Nephron progenitor cell (in vitro differentiated cells): ENCODE measurements around the gene ERBB4.

Experiments used
- DNase-seq: peaks from one replicate; pipeline ENCODE4 v3.0.0; 2021
- H3K27ac Mint-ChIP-seq: 2 replicates; pipeline ENCODE4 v1.8.0; 2021; ENCODE audit warnings: mild to moderate bottlenecking, moderate library complexity, mixed read lengths
- H3K27me3 Mint-ChIP-seq: 2 replicates; pipeline ENCODE4 v1.8.0; 2021; ENCODE audit warnings: mild to moderate bottlenecking, low read depth, mixed read lengths; ENCODE audit not compliant: poor library complexity
- H3K36me3 Mint-ChIP-seq: 2 replicates; pipeline ENCODE4 v1.8.0; 2021; ENCODE audit warnings: low read depth, mixed read lengths
- H3K4me1 Mint-ChIP-seq: 2 replicates; pipeline ENCODE4 v1.8.0; 2021; ENCODE audit warnings: mixed read lengths
- H3K4me3 Mint-ChIP-seq: 2 replicates; pipeline ENCODE4 v1.8.0; 2021; ENCODE audit warnings: mild to moderate bottlenecking, moderate library complexity, mixed read lengths
- H3K9me3 Mint-ChIP-seq: 2 replicates; pipeline ENCODE4 v1.8.0; 2021; ENCODE audit warnings: mild to moderate bottlenecking, moderate library complexity, mixed read lengths
- TF ChIP-seq, protein P1 (sequence below): fragments of 200-600 bp; sonication (generic); IDR thresholded peaks from 2 replicates; pipeline ENCODE4 v1.5.0; 2021; ENCODE audit warnings: antibody characterized with exemption

Gene ERBB4

DNA sequence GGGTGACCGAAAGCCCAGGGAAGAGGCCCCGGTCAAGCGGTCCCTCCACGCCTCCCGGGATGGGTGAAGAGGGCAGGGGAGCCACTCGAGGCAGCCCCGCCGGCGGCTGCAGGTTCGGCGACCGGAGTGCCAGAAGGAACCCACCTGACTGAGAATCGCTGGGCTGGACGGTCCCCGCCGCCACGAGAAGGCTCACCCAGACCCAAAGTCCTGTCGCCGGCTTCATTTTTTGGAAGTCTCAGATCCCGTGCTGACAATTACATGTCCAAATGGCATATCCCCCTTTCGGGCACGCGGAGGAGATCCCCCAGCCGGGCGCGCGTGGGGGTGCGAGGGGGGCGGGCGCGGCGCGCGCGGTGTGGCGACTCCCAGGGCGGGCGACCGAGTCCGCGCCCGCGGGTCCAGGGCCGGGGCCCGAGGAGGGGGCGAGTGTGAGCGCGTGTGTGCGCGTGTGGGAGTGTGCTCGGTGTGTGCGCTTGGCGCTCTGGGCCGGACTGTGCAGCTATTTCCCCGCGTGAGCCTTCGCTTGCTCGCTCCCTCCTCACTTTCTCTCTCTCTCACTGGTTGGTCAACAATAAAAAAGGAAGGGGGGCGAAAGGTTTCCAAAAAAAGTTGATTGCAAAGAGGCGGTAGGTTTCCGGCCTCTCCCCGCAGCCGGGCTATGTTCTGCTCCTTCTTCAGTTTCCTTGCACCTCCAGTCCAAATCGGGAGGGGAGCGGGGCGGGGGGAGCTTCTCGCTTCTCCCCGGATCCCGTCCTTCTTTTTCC is at the start of gene ERBB4:
TSS of gene ERBB4 (minus strand) at position 498 of the 767 bp plus-strand sequence. CDS start at position 226, 272 bp downstream.
- peaks cover 97% of the 10 kb centered on the region for H3K27me3 Mint-ChIP-seq
- TF ChIP-seq, protein P1, sequence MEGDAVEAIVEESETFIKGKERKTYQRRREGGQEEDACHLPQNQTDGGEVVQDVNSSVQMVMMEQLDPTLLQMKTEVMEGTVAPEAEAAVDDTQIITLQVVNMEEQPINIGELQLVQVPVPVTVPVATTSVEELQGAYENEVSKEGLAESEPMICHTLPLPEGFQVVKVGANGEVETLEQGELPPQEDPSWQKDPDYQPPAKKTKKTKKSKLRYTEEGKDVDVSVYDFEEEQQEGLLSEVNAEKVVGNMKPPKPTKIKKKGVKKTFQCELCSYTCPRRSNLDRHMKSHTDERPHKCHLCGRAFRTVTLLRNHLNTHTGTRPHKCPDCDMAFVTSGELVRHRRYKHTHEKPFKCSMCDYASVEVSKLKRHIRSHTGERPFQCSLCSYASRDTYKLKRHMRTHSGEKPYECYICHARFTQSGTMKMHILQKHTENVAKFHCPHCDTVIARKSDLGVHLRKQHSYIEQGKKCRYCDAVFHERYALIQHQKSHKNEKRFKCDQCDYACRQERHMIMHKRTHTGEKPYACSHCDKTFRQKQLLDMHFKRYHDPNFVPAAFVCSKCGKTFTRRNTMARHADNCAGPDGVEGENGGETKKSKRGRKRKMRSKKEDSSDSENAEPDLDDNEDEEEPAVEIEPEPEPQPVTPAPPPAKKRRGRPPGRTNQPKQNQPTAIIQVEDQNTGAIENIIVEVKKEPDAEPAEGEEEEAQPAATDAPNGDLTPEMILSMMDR: no peak
- no peak within 1 kb of the TSS for H3K27ac Mint-ChIP-seq
- H3K36me3 Mint-ChIP-seq: no peaks in the 10 kb centered on the region
- no peaks in the 10 kb centered on the region for H3K9me3 Mint-ChIP-seq
- peak within 1 kb of the TSS; percentile 86 for H3K4me3 Mint-ChIP-seq
- peak; percentile 43 for DNase-seq
- peaks cover 19% of the 10 kb centered on the region for H3K4me1 Mint-ChIP-seq

DNA sequence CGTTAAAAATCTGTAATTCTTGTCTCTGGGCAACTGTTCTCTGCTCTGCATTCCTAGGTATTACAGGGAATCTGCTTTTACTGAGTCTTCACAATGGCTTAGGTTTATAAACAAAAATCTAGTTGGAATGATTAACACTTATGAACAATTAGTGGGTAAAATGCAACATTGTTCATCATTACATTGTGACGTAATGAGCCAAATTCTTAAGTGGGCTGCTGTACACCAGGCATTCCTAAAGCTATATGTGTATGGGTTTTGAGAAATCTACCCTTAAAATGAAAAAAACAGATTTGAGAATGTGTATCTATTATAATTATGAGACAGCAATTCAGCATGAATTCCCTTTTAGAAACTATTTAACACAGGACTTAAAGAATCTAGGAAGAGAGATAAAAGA is 41.5 kb upstream of the ERBB4 start:
- Mint-ChIP-seq H3K4me1 (no peaks in the 10 kb centered on the region), H3K9me3 (peaks cover 13% of the 10 kb centered on the region), H3K4me3 (no peak overlapping the region), H3K27ac (no peak overlapping the region), H3K27me3 (peaks cover 5% of the 10 kb centered on the region), H3K36me3 (no peaks in the 10 kb centered on the region)
- TF ChIP-seq, protein P1: no peak
- DNase-seq: no peak

DNA sequence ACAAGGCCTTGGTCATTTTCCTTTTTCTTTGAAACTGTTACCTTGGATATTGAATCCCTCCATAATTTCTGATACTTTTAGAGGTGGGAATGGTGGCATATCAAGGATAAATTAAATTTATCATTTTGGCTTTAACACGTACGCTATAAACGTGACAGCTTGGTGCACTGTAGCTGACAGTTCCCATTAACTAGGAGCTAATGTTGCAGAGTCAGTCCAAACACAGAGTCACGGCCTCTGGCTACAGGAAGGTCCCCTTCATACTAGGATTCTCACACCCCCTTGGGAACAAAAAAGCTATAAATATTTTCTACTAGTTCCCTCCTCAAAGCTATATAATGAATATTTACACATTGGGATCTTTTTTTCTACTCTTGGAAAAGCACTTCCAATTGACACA is 17.7 kb upstream of the ERBB4 start:
- Mint-ChIP-seq H3K36me3 (no peaks in the 10 kb centered on the region), H3K9me3 (no peaks in the 10 kb centered on the region), H3K27me3 (no peaks in the 10 kb centered on the region), H3K4me1 (no peaks in the 10 kb centered on the region), H3K4me3 (no peak overlapping the region), H3K27ac (no peak overlapping the region)
- no peak for DNase-seq
- TF ChIP-seq, protein P1: no peak

DNA sequence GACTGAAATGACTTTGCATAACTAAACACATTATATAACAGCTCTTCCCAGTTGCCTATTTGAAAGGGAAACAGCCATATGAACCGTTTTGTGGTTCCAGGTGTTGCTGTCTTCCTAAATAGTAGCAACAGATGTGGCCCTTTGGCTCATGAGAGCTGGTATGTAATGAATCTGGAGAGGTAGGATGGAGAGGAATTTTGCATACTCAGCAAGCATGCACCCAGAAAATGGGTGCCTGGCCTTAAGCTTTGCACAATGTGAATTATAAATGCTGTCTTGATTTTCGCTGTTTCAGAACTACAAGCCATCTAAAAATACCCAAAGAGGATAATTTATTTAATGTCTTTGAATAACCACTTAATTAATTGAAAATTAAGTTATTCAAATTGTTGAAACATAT is 15.6 kb upstream of the ERBB4 start:
- H3K36me3 Mint-ChIP-seq: no peaks in the 10 kb centered on the region

DNA sequence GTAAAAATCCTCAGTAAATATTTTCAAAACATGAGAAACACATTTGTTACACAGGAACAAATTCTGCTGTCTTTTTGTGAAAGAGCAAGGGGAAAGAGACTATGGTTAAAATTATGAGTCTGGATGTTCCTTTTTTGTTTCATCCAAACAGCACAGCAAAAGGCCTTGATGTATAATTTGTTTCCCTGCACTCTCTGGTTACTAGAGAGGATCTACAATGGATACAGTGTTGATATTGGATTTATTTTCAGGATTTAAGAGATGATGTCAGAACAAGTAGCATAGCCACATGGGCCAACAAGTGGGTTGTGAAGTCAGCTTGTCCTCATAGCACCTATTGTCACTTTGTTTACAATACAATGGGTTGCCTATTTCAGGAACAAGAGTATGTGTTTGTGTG is 11.3 kb upstream of the ERBB4 start:
- Mint-ChIP-seq H3K36me3 (no peaks in the 10 kb centered on the region), H3K4me1 (no peaks in the 10 kb centered on the region), H3K9me3 (no peaks in the 10 kb centered on the region), H3K4me3 (no peak overlapping the region), H3K27ac (no peak overlapping the region), H3K27me3 (peaks cover 5% of the 10 kb centered on the region)
- no peak for DNase-seq
- TF ChIP-seq, protein P1: no peak

More for the DNA sequence above, 15.6 kb upstream of the ERBB4 start:
- TF ChIP-seq, protein P1: no peak
- H3K4me3 Mint-ChIP-seq: no peak overlapping the region
- no peak overlapping the region for H3K27ac Mint-ChIP-seq
- no peaks in the 10 kb centered on the region for H3K27me3 Mint-ChIP-seq
- H3K4me1 Mint-ChIP-seq: no peaks in the 10 kb centered on the region
- no peaks in the 10 kb centered on the region for H3K9me3 Mint-ChIP-seq
- DNase-seq: no peak

DNA sequence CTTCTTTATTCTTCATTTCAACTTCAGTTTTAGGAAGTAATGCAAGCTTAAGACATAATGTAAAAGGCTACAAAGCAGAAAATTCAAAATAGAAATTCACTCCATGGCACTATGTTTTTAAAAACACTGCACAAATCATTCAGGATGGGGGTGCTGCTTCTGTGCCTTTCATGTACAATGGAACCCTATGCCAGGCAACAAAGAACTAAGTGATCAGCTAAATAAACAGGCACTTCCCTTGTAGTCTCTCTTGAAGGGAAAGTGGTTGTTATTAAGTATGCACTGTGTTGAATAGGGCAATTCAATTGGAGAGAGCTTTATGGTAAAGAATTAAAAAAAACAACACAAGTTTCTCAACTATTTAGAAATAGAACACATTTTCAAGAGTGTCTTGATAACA is 10.9 kb upstream of the ERBB4 start:
- Mint-ChIP-seq H3K4me3 (no peak overlapping the region), H3K36me3 (no peaks in the 10 kb centered on the region), H3K4me1 (no peaks in the 10 kb centered on the region), H3K9me3 (no peaks in the 10 kb centered on the region), H3K27me3 (peaks cover 9% of the 10 kb centered on the region), H3K27ac (no peak overlapping the region)
- no peak for DNase-seq
- TF ChIP-seq, protein P1: no peak
